Measurements from ENCODE around the gene SP6. TPM values are rescaled to one million over a fixed set of nuclear protein-coding genes. Genes with fewer than 3 reads are reported as not detected.

The SP6 gene
- total and polyA plus RNA-seq, 2 of the 4 experiments (the other 2 are of a cell fraction), result under 0.01 to 0.31 TPM

- CTCF ChIA-PET, result no interaction called here
- POLR2A ChIA-PET (ENCODE audit: unreplicated experiment), result no interaction called here
These were observed 48.5 kb downstream of the SP6 start for GRCh38 chr17:47802341-47803022.

More at GRCh38 chr17:47802341-47803022, 48.5 kb downstream of the SP6 start:
- Histone ChIP-seq H4K91ac (ENCODE audit: insufficient read depth, low read depth, low read length) (no peak overlapping the region), H3K27me3 (ENCODE audit: control insufficient read depth, insufficient read depth, low read length) (peaks cover 36% of the 10 kb centered on the region), H4K8ac (ENCODE audit: low read depth in 2 of 2, low read length in 2 of 2) (no peak overlapping the region), H4K20me1 (ENCODE audit: insufficient read depth, low read length) (no peaks in the 10 kb centered on the region; the same call in none of the 2 replicates), H3K4me2 (ENCODE audit: low read depth, low read length) (no peak overlapping the region), H3K23ac (ENCODE audit: low read depth, low read length) (no peak overlapping the region), H3K9ac (ENCODE audit: low read depth, low read length) (no peak overlapping the region), H3K4ac (ENCODE audit: low read depth, low read length) (no peak overlapping the region), H3K79me1 (ENCODE audit: low read depth in 1 of 2, low read length in 2 of 2) (no peaks in the 10 kb centered on the region), H3K9me1 (ENCODE audit: insufficient read depth, low read length) (no peaks in the 10 kb centered on the region), H2AK5ac (ENCODE audit: low read depth, low read length) (no peak overlapping the region), H2AK9ac (replicated peaks; ENCODE audit: low read depth, low read length, poor library complexity) (no peak overlapping the region), H2AFZ (replicated peaks; ENCODE audit: low read length, poor library complexity) (no peak overlapping the region), H3K4me3 (ENCODE audit: insufficient read depth, low read depth, low read length) (no peak overlapping the region), H3K36me3 (ENCODE audit: control insufficient read depth, insufficient read depth, low read length) (peaks cover 9% of the 10 kb centered on the region), H3K18ac (ENCODE audit: low read depth, low read length) (no peak overlapping the region), H2BK5ac (ENCODE audit: low read depth, low read length, poor library complexity, severe bottlenecking) (no peak overlapping the region), H2BK120ac (ENCODE audit: low read depth, low read length) (no peak overlapping the region), H3K14ac (replicated peaks; ENCODE audit: low read depth, low read length) (no peak overlapping the region), H2BK15ac (ENCODE audit: low read depth, low read length) (no peak overlapping the region), H3K56ac (ENCODE audit: extremely low read depth, insufficient read depth, low read length) (no peak overlapping the region), H3K9me3 (ENCODE audit: control insufficient read depth, insufficient read depth, low read length) (no peaks in the 10 kb centered on the region), H3K27ac (ENCODE audit: insufficient read depth, low read length) (no peak overlapping the region), H3K4me1 (ENCODE audit: control insufficient read depth, insufficient read depth, low read length) (no peaks in the 10 kb centered on the region), H2BK20ac (ENCODE audit: low read depth, low read length) (no peak overlapping the region), H4K5ac (ENCODE audit: low read depth, low read length) (no peak overlapping the region)
- dilution Hi-C loops (cut with HindIII; ENCODE audit: low sequenced_read_pairs, unreplicated experiment), result no loop called here
- in situ Hi-C loops (cut with MboI; ENCODE audit: low sequenced_read_pairs), result no loop called here
- no TSS peak for BruUV-seq (replicated peaks)
- ATAC-seq (ENCODE audit: low read depth) (peak; percentile 94), DNase-seq (peak; percentile 41)
- 0% methylated on average over 2 of the region's 9 CpGs; no CpG with 5 or more reads in 1 of the 2 experiments for WGBS, 2 experiments (ENCODE audit: extremely low coverage in 2 of 2, insufficient read length in 1 of 2)
- TF ChIP-seq MXI1 (IDR thresholded peaks at IDR 0.05; ENCODE audit: borderline replicate concordance, low read depth, low read length), result no peak
- TF ChIP-seq RAD21 (IDR thresholded peaks at IDR 0.05; ENCODE audit: low read length), result peak; percentile 59
- TF ChIP-seq SMC3 (IDR thresholded peaks at IDR 0.05; ENCODE audit: low read depth, low read length), result peak; percentile 46; the same call in 1 of the 2 replicates
- TF ChIP-seq CTCF (conservative IDR thresholded peaks at IDR 0.05; ENCODE audit: low read depth, low read length), result peak; percentile 58
- intact Hi-C loops (cut with micrococcal nuclease), result no loop called here
